HG03139 (cell line): Measurements from ENCODE around the gene NGDN.

Experiments
- ATAC-seq: cut with Tn5 transposase; IDR thresholded peaks from one replicate; pipeline ENCODE4 v1.9.1; 2021; ENCODE audit not compliant: unreplicated experiment

NGDN gene

DNA sequence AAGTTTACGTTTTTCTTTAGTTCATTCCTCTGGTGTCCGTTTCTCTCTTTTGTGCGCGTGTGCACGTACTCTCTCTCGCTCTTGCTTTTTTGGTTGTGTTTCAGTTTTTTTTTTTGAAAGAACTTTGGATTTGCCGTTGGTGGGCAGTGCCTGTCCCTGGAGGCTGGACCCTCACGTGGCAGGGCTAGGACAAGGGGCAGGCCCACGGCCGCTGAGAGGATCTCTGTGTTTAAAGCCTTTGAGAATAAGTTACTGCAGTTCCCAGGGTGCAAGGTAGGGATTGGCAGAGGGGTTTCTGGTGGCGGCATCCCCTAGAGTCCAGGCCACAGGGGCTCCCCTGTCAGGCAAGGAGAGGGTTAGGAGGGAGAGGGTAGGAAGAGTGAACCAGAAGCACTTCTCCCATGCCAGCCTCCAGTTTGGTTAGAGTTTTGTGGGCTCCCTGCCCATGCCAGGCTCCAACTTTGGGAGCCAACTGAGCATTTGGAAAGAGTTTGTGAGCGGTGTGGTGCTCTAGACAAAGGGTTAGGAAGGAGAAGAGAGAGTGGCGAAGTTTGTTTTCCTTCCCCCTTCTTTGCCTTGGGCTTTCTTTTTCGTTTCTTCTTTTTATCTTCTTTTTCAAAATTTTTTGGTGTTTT, 51.5 kb downstream of the NGDN start:
- no peak for ATAC-seq

DNA sequence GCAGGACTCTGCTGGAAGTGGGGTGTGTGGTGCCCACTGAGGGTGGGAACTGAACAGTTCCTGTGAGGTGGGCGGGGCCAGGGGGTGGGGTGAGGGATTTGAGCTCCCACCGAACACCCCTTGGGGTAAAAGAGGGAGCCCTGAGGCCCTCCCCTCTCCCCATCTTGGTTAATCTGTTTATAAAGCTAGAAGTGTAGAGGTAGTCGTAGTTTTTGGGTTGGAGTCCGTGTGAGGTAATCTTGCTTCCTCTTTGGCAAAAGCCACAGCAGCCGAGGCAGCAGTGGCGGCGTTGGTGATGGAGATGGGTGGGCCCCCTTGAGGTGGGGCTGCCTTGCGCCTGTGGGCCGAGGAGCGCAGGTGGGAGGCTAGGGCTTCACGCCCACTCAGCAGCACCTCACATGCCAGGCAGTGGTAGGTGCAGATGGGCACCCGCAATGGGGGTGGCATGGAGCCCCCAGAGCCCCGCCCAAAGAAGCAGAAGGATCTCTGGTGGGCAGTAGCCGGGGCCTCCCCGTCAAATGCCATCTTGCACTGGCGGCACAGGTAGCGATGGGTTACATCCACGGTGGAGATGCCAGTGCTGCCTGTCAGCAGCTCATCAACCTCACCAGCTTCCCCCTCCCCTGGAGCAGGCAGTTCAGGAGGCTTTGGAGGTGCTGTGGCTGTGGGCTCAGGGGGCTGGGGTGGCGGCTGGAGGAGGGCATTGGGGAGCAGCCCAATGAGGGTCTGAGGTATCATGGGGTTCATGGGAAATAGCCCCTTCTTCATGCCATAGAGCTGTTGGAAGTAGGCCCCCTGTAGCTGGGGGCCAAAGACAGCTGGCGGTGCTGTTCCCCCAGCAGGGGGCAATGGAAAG, 52.5 kb downstream of the NGDN start:
- no peak for ATAC-seq

DNA sequence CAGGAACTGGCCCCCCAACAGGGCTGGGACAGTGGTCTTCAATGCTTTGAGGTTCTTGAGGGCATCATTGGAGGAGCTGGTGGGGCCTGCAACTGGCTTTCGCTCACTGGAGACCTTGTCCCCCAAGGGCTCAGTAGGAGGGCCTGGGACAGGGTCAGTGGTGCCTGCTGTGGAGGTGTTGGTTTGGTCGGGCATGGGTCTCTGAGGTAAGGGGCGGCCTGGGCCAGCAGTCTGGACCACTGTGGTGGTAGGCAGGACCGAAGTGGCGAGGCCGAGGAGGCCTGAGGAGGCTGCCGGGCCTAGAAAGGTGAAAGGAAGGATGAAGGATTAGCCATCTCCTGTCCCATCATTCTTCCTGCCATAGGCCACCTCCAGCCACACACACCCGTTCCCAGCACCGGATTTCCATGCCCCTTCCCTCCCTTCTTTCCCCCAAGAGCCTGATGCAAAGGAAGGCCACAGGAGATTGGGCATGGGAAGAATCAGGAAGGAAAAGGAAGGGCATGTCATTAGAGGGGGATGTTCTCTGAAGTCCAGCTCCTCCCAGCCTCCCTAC, 53.2 kb downstream of the NGDN start:
- ATAC-seq: no peak

DNA sequence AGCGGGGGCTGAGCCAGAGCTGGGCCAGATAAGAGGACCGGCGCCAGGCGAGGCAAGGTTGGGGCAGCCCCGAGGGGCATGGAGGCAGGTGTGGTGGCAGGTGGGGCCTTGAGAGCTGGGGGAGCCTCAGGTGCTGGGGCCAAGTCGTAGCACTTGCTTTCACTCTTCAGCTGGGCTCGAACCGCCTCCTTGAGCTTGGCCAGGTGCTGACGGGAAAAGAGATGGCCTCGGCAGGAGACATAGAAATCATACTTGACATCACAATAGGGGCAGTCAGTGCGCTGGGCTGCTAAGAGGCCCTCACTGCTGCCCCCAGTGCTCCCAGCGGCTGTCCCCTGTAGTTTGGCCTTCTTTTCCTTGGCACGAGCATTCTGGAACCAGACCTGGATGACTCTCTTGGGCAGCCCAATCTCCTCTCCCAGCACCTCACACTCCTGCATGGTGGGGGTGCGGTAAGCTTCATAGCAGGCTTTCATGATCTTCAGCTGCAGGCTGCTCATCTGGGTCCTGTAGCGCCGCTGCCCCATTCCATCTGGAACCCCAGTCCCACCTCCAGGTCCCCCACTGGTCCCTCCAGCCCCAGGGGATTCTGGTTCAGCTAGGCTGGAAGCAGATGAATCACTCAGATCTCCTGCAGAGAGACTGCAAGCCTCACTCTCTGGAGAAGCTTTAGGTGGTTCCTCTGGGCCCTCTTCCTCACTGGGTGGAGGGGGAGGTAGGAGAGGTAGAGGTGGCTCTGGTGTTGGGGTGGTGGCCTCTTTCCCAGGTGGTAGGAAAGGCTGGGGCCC, 53.9 kb downstream of the NGDN start:
- no peak for ATAC-seq

DNA sequence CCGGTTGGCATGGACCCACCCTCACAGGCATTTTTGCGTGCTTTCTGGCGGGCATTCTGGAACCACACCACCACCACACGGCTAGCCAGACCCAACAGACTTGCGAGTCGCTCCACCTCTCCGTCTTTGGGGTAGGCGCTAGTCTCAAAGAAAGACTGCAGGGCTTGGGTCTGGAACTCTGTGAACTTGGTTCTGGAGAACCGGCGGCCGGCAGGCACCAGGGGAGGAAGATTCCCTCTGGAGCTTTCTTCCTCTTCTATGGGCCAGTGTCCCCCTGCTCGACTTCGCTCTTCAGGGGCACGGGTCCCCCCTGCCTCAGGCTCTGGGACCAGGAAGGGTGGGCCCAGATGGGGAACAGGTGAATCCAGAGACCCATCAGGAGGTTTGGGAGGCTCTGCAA, 55.5 kb downstream of the NGDN start:
- no peak for ATAC-seq

DNA sequence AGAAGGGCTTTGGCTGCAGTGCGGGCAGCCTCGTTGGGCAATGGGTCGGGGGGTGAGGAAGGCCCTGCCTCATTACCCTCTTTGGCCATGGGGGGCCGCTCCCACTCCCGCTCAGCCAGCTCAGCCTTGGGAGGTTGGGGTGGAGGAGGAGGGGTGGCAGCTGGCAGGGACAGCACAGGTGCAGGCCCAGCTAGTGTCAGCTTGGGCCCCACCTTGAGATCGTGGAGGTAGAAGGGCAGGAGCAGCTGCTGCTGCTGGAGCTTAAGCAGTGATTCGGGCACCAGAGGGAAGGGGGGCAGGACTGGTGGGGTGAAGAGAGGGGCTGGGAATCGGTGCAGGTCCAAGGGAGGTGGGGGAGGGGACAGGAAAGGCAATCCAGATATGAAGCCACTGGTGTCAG, 56.1 kb downstream of the NGDN start:
- ATAC-seq: no peak
